ENCODE measurements around the gene RXRA.
"Not testable (repeated sequence)": the region's sequence is repeated elsewhere in the genome, so short reads cannot be mapped to it uniquely, and the experiment has no call there.

DNA sequence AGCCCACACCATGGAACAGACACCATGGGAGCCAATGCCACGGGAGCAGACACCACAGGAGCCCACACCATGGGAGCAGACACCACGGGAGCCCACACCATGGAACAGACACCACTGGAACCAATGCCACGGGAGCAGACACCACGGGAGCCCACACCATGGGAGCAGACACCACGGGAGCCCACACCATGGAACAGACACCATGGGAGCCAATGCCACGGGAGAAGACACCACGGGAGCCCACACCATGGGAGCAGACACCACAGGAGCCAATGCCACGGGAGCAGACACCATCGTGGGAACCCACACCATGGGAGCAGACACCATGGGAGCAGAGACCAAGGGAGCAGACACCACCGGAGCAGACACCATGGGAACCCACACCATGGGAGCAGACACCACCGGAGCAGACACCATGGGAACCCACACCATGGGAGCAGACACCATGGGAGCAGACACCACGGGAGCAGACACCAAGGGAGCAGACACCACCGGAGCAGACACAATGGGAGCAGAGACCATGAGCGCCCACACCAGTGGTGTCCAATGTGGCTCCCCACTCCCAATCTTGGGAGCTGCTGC lies 17.5 kb upstream of the RXRA start:
- TF ChIP-seq FOXM1 (IDR thresholded peaks at IDR 0.05; ENCODE audit: borderline replicate concordance); ARNT (IDR thresholded peaks at IDR 0.05); SP1 (IDR thresholded peaks at IDR 0.05); HDGF (IDR thresholded peaks at IDR 0.05; ENCODE audit: borderline replicate concordance); FOXA1 (IDR thresholded peaks at IDR 0.05); LEF1 (IDR thresholded peaks at IDR 0.05; ENCODE audit: borderline replicate concordance): not testable (repeated sequence)
